ENCODE data around the gene CLCC1.
"Not testable (repeated sequence)": the region's sequence is repeated elsewhere in the genome, so short reads cannot be mapped to it uniquely, and the experiment has no call there.

Gene CLCC1

DNA sequence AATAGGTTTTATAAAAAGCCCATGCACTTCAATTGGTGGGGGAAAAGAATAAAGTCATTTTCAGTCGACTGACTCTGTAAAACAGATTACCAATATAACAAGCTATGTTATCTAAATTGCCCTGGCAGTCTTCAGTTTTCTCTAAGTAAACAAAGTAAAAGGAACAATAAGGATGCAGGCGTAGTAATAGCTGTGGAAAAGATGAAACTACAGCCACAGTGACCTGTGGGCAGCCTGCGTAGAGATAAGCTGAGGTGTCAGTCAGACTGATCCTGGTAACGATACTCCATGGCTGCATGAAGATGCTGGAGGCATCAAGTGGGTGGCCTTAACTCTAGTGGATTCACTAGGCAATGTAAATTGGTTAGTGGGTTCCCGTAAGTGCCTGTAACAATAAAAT lies 29.3 kb downstream of the CLCC1 start:
- no peak for DNase-seq
- in situ Hi-C loops (cut with HindIII; ENCODE audit: low pct_ligation_motif_present, low pct_unique_long_range_greater_than_20kb, low sequenced_read_pairs): no loop called here

DNA sequence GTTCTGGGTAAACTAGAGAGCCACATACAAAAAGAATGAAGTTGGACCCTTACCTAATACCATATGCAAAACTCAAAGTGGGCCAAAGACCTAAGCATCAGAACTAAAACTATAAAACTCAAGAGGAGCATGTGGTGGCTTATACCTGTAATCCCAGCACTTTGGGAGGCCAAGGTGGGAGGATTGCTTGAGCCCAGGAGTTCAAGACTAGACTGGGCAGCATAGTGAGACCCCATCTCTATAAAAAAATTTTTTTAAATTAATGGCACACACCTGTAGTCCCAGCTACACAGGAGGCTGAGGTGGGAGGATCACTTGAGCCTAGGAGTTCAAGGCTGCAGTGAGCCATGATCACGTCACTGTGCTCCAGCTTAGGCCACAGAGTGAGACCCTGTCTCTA lies 35.7 kb downstream of the CLCC1 start:
- in situ Hi-C loops (cut with HindIII; ENCODE audit: low pct_ligation_motif_present, low pct_unique_long_range_greater_than_20kb, low sequenced_read_pairs); DNase-seq: not testable (repeated sequence)

DNA sequence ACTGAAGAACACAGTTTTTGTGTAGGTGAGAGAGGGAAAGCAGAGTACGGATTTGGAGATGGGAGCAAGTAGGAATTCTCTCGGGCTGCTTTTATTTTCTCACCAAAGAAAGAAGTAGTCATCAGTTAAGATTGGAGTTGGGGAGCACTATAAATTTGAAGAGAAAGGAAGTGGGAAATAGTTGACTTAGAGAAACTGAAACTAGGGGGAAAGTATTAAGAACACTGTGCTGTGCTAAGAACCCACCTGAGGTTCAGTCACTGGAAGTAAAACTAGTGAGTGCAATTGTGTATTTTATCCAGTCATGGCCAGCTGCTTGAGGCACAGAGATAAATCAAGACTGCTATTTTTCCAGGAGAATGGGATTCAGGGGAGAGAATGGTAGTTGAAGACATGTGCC lies 37.4 kb downstream of the CLCC1 start:
- DNase-seq: no peak
- in situ Hi-C loops (cut with HindIII; ENCODE audit: low pct_ligation_motif_present, low pct_unique_long_range_greater_than_20kb, low sequenced_read_pairs): no loop called here

DNA sequence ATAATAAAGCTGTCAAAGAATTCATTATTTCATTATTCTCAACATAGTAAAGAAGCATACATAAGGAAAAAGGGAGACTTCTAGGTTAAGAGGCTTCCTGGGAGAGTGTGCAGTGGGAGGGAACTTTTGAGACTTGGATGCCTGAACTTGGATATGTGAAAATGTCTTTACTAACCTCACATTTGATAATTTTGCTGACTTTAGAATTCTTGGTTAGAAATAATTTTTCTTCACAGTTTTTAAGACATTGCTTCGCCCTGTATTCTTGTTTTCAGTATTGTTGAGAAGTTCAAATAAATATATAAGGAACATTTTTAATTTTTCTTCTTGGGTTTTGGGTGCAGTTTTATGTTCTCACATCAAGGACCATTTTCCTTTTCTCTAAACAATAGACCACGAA lies 46.5 kb downstream of the CLCC1 start:
- DNase-seq: no peak
- in situ Hi-C loops (cut with HindIII; ENCODE audit: low pct_ligation_motif_present, low pct_unique_long_range_greater_than_20kb, low sequenced_read_pairs): no loop called here

Measured in ACHN (cell line).